Kidney (tissue), 14 donors: ENCODE measurements around the gene FZR1. TPM values are rescaled to one million over a fixed set of nuclear protein-coding genes. Genes with fewer than 3 reads are reported as not detected.

Source experiments
- DNase-seq, 5 donors: peaks; one replicate each; pipeline ENCODE4 v3.0.0-alpha.2; 2013 to 2020
- FAIRE-seq: peaks from 2 replicates; lab custom pipeline; 2012; peaks lifted over from hg19 to GRCh38; lab: Jason Lieb, UNC
- H3K27ac ChIP-seq, 2 donors: one replicate each; pipeline ENCODE4 v1.7.0; 2013; ENCODE audit warnings: low read depth in 2 of 2, low read length in 2 of 2, inconsistent platforms in 1 of 2
- H3K27me3 ChIP-seq: one replicate; pipeline ENCODE4 v1.7.1; 2013; ENCODE audit warnings: low read length, inconsistent platforms; ENCODE audit not compliant: control insufficient read depth, insufficient read depth
- H3K36me3 ChIP-seq, 3 donors: one replicate each; pipeline versions ENCODE4 v1.7.0 to v1.7.1; 2013; ENCODE audit warnings: low read length in 3 of 3, control low read depth in 1 of 3, inconsistent platforms in 1 of 3; ENCODE audit not compliant: insufficient read depth in 3 of 3, control insufficient read depth in 2 of 3
- H3K4me1 ChIP-seq, 3 donors: one replicate each; pipeline versions ENCODE4 v1.7.0 to v1.7.1; 2013; ENCODE audit warnings: low read length in 3 of 3, inconsistent platforms in 1 of 3, low read depth in 1 of 3; ENCODE audit not compliant: control insufficient read depth in 2 of 3, insufficient read depth in 2 of 3
- H3K4me3 ChIP-seq, 3 donors: one replicate each; pipeline versions ENCODE4 v1.7.0 to v1.8.1; 2013; ENCODE audit warnings: low read length in 3 of 3, control low read depth in 1 of 3, inconsistent platforms in 1 of 3
- H3K9ac ChIP-seq, 3 donors: one replicate each; pipeline versions ENCODE4 v1.7.0 to v1.7.1; 2013; ENCODE audit warnings: low read length in 3 of 3, control low read depth in 1 of 3, inconsistent platforms in 1 of 3
- H3K9me3 ChIP-seq, 3 donors: one replicate each; pipeline versions ENCODE4 v1.7.0 to v1.7.1; 2013; ENCODE audit warnings: low read length in 3 of 3, control low read depth in 1 of 3, inconsistent platforms in 1 of 3; ENCODE audit not compliant: control insufficient read depth in 2 of 3, insufficient read depth in 1 of 3
- intact Hi-C: fragments of 100-400 bp; cut with DNase I; formaldehyde crosslinking; loops from one replicate; pipeline ENCODE4 v1.11.1; 2022
- polyA plus RNA-seq: library from polyadenylated mRNA; stranded (reverse); fragments of 350-450 nt; fragmentation: Illumina TruSeq; extraction: RNeasy Lipid Tissue Mini Kit (QIAGEN cat#74804); gene quantifications from one replicate; pipeline ENCODE4 v1.2.3, GENCODE V29; 2014; ENCODE audit warnings: low read depth, low replicate concordance; ENCODE audit not compliant: insufficient read depth
- total RNA-seq: library from RNA; stranded (reverse); fragmentation: NEBNext Ultra II Directional; extraction: Animal tissue kit (Norgen Biotek cat#: 25700); gene quantifications from one replicate; pipeline ENCODE4 v1.2.1, GENCODE V29; 2021
- TF ChIP-seq, protein P1 (sequence below): IDR thresholded peaks from 3 replicates; pipeline ENCODE4 v1.5.1; 2012; ENCODE audit warnings: mild to moderate bottlenecking, moderate library complexity, borderline replicate concordance; ENCODE audit not compliant: insufficient read depth; ENCODE audit errors: extremely low read depth
- donor health status: control.
- donor health status: control.
- donor health status: control.
- donor health status: control.
- donor health status: control.
- donor health status: DM: yes; HTN: yes; CAD: no.
- donor health status: Normal renal cell carcinoma (clear cell type).

The FZR1 gene
- total and polyA plus RNA-seq, 2 donors from 2014 or later, result 28.4 to 48.0 TPM

DNA sequence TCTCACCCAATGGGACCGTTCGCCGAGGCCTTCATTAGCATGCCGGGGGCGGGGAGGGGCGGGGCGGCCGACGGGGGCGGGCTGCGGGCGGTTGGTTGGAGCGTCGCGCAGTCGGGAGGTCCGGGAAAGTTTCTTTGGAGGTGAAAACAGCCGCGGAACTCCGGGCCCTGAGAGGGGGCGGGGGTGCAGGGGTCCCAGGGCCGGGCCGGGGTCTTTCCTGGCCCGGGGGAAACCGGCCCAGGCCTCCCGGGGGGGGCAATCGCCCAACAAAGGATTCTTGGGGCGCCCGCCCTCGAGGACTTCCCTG is 66.7 kb downstream of the FZR1 start, which contains the start of gene HMG20B:
Gene HMG20B, plus strand, starts transcription at position 90 of the 307 bp plus-strand sequence. CDS start 366 bp downstream, outside the sequence.
- intact Hi-C loops, result no loop called here
- no peak for DNase-seq
- no peaks in the 10 kb centered on the region for H3K9me3 ChIP-seq
- TF ChIP-seq, protein P1, sequence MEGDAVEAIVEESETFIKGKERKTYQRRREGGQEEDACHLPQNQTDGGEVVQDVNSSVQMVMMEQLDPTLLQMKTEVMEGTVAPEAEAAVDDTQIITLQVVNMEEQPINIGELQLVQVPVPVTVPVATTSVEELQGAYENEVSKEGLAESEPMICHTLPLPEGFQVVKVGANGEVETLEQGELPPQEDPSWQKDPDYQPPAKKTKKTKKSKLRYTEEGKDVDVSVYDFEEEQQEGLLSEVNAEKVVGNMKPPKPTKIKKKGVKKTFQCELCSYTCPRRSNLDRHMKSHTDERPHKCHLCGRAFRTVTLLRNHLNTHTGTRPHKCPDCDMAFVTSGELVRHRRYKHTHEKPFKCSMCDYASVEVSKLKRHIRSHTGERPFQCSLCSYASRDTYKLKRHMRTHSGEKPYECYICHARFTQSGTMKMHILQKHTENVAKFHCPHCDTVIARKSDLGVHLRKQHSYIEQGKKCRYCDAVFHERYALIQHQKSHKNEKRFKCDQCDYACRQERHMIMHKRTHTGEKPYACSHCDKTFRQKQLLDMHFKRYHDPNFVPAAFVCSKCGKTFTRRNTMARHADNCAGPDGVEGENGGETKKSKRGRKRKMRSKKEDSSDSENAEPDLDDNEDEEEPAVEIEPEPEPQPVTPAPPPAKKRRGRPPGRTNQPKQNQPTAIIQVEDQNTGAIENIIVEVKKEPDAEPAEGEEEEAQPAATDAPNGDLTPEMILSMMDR, result no peak
- H3K36me3 ChIP-seq, result peaks cover 0 to 2% (median 0%) of the 10 kb centered on the region in 3 donors
- peak within 1 kb of the TSS; percentile 20 to 65 (median 32) for H3K9ac ChIP-seq
- no peaks in the 10 kb centered on the region for H3K27me3 ChIP-seq
- peaks cover 0 to 4% (median 3%) of the 10 kb centered on the region in 3 donors for H3K4me1 ChIP-seq
- peak within 1 kb of the TSS in 1 of 2 donors; percentile 37 for H3K27ac ChIP-seq
- FAIRE-seq, result no peak
- H3K4me3 ChIP-seq, result peak within 1 kb of the TSS; percentile 60 to 76 (median 70)

DNA sequence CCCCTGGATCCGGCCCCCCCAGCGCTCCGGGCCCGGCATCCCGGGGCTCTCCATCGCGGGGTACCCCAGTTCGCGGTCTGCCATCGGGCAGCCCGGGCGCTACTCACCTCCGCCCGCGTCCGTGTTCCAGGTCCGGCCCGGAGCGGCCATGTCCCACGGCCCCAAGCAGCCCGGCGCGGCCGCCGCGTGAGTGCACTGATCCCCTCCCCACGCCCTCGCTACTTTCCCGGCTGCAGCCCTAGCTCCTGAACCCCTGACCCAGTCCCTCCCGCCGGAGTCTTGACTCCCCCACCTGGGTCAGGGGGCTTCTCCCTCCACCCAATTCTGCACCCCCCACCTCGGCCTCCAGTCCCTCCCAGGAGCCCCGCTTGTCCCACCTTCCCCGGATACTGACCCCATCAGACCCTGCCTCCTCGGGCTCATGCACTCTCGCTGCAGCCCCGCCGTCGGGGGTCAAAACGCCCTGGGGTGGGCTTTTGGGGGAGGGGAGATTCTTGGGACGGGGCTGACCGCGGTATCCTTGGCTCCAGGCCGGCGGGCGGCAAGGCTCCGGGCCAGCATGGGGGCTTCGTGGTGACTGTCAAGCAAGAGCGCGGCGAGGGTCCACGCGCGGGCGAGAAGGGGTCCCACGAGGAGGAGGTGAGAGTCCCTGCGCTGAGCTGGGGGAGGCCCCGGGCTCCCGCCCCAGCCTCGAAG is 67.2 kb downstream of the FZR1 start:
- peak overlapping the region; percentile 57 to 76 (median 70) for H3K4me3 ChIP-seq
- H3K9ac ChIP-seq, result peak overlapping the region; percentile 18 to 65 (median 32)
- H3K27me3 ChIP-seq, result no peaks in the 10 kb centered on the region
- TF ChIP-seq, protein P1, result no peak
- H3K4me1 ChIP-seq, result peaks cover 0 to 4% (median 3%) of the 10 kb centered on the region in 3 donors
- DNase-seq (peak in 2 of 5 donors; percentile 46 to 87), FAIRE-seq (no peak)
- H3K27ac ChIP-seq, result no peak overlapping the region
- peaks cover 0 to 2% (median 0%) of the 10 kb centered on the region in 3 donors for H3K36me3 ChIP-seq
- no peaks in the 10 kb centered on the region for H3K9me3 ChIP-seq
- intact Hi-C loops, result no loop called here

DNA sequence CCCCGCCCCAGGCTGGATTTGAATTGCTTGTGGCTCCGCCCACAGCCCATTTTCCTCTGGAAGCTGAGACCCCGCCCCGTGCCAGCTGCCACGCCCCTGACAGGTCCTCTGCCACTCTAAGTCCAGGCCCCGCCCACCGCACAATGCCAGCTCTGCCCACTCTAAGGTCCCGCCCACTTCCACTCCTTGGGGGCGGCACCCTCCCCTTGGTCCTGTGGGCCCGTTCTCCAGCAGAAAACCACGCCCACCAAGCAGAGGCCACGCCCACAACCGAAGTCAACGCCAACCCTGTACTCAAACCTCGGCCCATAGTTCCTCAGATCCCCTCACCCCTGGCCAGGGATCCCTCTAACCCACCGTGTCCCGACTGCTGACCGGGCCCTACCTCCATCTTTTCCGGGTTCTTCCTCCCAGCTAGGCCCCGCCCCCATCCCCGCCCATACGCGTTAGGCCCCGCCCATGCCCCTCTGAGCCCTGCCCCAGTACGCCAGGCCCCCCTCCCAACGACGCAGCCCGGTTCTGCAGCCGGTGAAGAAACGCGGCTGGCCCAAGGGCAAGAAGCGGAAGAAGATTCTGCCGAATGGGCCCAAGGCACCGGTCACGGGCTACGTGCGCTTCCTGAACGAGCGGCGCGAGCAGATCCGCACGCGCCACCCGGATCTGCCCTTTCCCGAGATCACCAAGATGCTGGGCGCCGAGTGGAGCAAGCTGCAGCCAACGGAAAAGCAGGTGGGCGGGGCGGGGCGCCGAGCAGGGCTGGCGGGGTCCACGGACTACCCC is 67.9 kb downstream of the FZR1 start:
- H3K9me3 ChIP-seq, result no peaks in the 10 kb centered on the region

More for the DNA sequence above, 67.9 kb downstream of the FZR1 start:
- intact Hi-C loops, result no loop called here
- H3K4me1 ChIP-seq, result peaks cover 0 to 4% (median 3%) of the 10 kb centered on the region in 3 donors
- no peak overlapping the region for H3K27ac ChIP-seq
- TF ChIP-seq, protein P1, result no peak
- peak overlapping the region in 1 of 3 donors; percentile 76 for H3K4me3 ChIP-seq
- peaks cover 0 to 2% (median 0%) of the 10 kb centered on the region in 3 donors for H3K36me3 ChIP-seq
- no peaks in the 10 kb centered on the region for H3K27me3 ChIP-seq
- FAIRE-seq (no peak), DNase-seq (peak; percentile 87 to 96 (median 92))
- H3K9ac ChIP-seq, result no peak overlapping the region
